Calu3 (cell line): ENCODE results near the gene G3BP2. TPM values are rescaled to one million over a fixed set of nuclear protein-coding genes. Genes with fewer than 3 reads are reported as not detected.
"Not testable (repeated sequence)": the region's sequence is repeated elsewhere in the genome, so short reads cannot be mapped to it uniquely, and the experiment has no call there.

Experiments used
- BruUV-seq: library from RNA; stranded (reverse); fragments of 400-500 nt; replicated peaks from 2 replicates; lab custom pipeline; 2021; lab: Mats Ljungman, UMichigan
- CTCF ChIA-PET: fragments of 300-600 bp; sonication (Branson Sonifier 250); formaldehyde crosslinking; loops from one replicate; lab custom pipeline; 2022; ENCODE audit warnings: antibody characterized with exemption; lab: Charles Lee
- DNase-seq: peaks from one replicate; pipeline ENCODE4 v3.0.0; 2022
- H3K27ac Mint-ChIP-seq: one replicate; pipeline ENCODE4 v1.8.0; 2022; ENCODE audit warnings: mixed read lengths; ENCODE audit not compliant: unreplicated experiment
- H3K27me3 Mint-ChIP-seq: one replicate; pipeline ENCODE4 v1.8.0; 2022; ENCODE audit warnings: mixed read lengths; ENCODE audit not compliant: unreplicated experiment
- H3K36me3 Mint-ChIP-seq: one replicate; pipeline ENCODE4 v1.8.0; 2022; ENCODE audit warnings: mild to moderate bottlenecking, moderate library complexity, mixed read lengths; ENCODE audit not compliant: insufficient read depth, unreplicated experiment
- H3K4me1 Mint-ChIP-seq: one replicate; pipeline ENCODE4 v1.8.0; 2022; ENCODE audit warnings: mild to moderate bottlenecking, low read depth, mixed read lengths; ENCODE audit not compliant: unreplicated experiment
- H3K4me3 Mint-ChIP-seq: one replicate; pipeline ENCODE4 v1.8.0; 2022; ENCODE audit warnings: mild to moderate bottlenecking, low read depth, moderate library complexity, mixed read lengths; ENCODE audit not compliant: unreplicated experiment
- H3K9me3 Mint-ChIP-seq: one replicate; pipeline ENCODE4 v1.8.0; 2022; ENCODE audit warnings: low read depth, mixed read lengths; ENCODE audit not compliant: unreplicated experiment
- CTCF ChIP-seq: fragments of 200-600 bp; IDR thresholded peaks from one replicate; pipeline ENCODE4 v1.8.0; 2022; ENCODE audit warnings: antibody characterized with exemption; ENCODE audit not compliant: unreplicated experiment
- intact Hi-C: fragments of 100-400 bp; cut with micrococcal nuclease; formaldehyde crosslinking; loops from one replicate; pipeline ENCODE4 v1.10.0; 2022; ENCODE audit not compliant: unreplicated experiment
- total RNA-seq: library from RNA; stranded (reverse); gene quantifications from 2 replicates; pipeline ENCODE4 v1.2.3, GENCODE V29; 2022

Gene G3BP2
- total RNA-seq, 1 experiment from 2014 or later: 128 TPM

GRCh38 chr4:75672461-75673026 is 667 bp downstream of the G3BP2 start:
- CTCF ChIA-PET: no interaction called here
- BruUV-seq: no TSS peak
- intact Hi-C loops: loop anchor here (5.0 kb wide), 1 partner anchor 50 kb away; the partner anchor contains the start of gene USO1
- Mint-ChIP-seq H3K4me1 (peaks cover 33% of the 10 kb centered on the region), H3K36me3 (peaks cover 32% of the 10 kb centered on the region), H3K9me3 (no peaks in the 10 kb centered on the region), H3K27me3 (no peaks in the 10 kb centered on the region), H3K4me3 (peak overlapping the region; percentile 99), H3K27ac (peak overlapping the region; percentile 97)
- no peak for TF ChIP-seq CTCF
- peak; percentile 62 for DNase-seq

GRCh38 chr4:75671802-75672421 is 1.3 kb downstream of the G3BP2 start:
- no TSS peak for BruUV-seq
- H3K4me1 Mint-ChIP-seq: peaks cover 33% of the 10 kb centered on the region
- intact Hi-C loops: loop anchor here (5.0 kb wide), 1 partner anchor 50 kb away; the partner anchor contains the start of gene USO1

GRCh38 chr4:75668596-75668995 is 4.6 kb downstream of the G3BP2 start:
- Mint-ChIP-seq H3K27me3 (no peaks in the 10 kb centered on the region), H3K4me3 (no peak overlapping the region), H3K9me3 (no peaks in the 10 kb centered on the region), H3K27ac (no peak overlapping the region), H3K36me3 (peaks cover 25% of the 10 kb centered on the region), H3K4me1 (peaks cover 33% of the 10 kb centered on the region)
- intact Hi-C loops: no loop called here
- TF ChIP-seq CTCF: no peak
- no TSS peak for BruUV-seq
- DNase-seq: no peak
- CTCF ChIA-PET: no interaction called here

More at GRCh38 chr4:75671802-75672421, 1.3 kb downstream of the G3BP2 start:
- H3K27me3 Mint-ChIP-seq: no peaks in the 10 kb centered on the region
- no peak for DNase-seq
- no peak for TF ChIP-seq CTCF
- peak overlapping the region; percentile 99 for H3K4me3 Mint-ChIP-seq
- H3K9me3 Mint-ChIP-seq: no peaks in the 10 kb centered on the region
- peak overlapping the region; percentile 97 for H3K27ac Mint-ChIP-seq
- CTCF ChIA-PET: interaction anchor here (0.9 kb wide), 1 partner anchor 52 kb away, joined by 3 read pairs; no protein-coding TSS in a partner anchor
- peaks cover 32% of the 10 kb centered on the region for H3K36me3 Mint-ChIP-seq

- CTCF ChIA-PET, H3K9me3 Mint-ChIP-seq, H3K27ac Mint-ChIP-seq, H3K4me3 Mint-ChIP-seq, BruUV-seq, intact Hi-C loops, DNase-seq, H3K27me3 Mint-ChIP-seq: not testable (repeated sequence)
- Mint-ChIP-seq H3K36me3 (peaks cover 17% of the 10 kb centered on the region), H3K4me1 (peaks cover 33% of the 10 kb centered on the region)
Measured at GRCh38 chr4:75667636-75668035, 5.6 kb downstream of the G3BP2 start.

GRCh38 chr4:75666299-75666698 is 6.9 kb downstream of the G3BP2 start:
- Mint-ChIP-seq H3K9me3 (no peaks in the 10 kb centered on the region), H3K36me3 (peaks cover 15% of the 10 kb centered on the region), H3K27me3 (no peaks in the 10 kb centered on the region), H3K4me1 (peaks cover 28% of the 10 kb centered on the region), H3K27ac (no peak overlapping the region), H3K4me3 (no peak overlapping the region)
- CTCF ChIA-PET: no interaction called here
- no peak for TF ChIP-seq CTCF
- no peak for DNase-seq
- BruUV-seq: no TSS peak
- intact Hi-C loops: no loop called here

- BruUV-seq, H3K4me3 Mint-ChIP-seq, H3K9me3 Mint-ChIP-seq, H3K27ac Mint-ChIP-seq, intact Hi-C loops, CTCF ChIA-PET, H3K27me3 Mint-ChIP-seq, DNase-seq: not testable (repeated sequence)
- Mint-ChIP-seq H3K36me3 (peaks cover 15% of the 10 kb centered on the region), H3K4me1 (peaks cover 15% of the 10 kb centered on the region)
Measured at GRCh38 chr4:75664604-75665003, 8.6 kb downstream of the G3BP2 start.
